Caco-2 (cell line): Measurements from ENCODE around the gene PACS2. TPM values are rescaled to one million over a fixed set of nuclear protein-coding genes. Genes with fewer than 3 reads are reported as not detected.

Experiments used
- BruUV-seq: library from RNA; stranded (reverse); fragments of 400-500 nt; replicated peaks from 2 replicates; lab custom pipeline; 2021; lab: Mats Ljungman, UMichigan
- CTCF ChIA-PET: fragments of 300-600 bp; sonication (Branson Sonifier 250); formaldehyde crosslinking; loops from one replicate; lab custom pipeline; 2022; ENCODE audit warnings: antibody characterized with exemption; lab: Charles Lee
- POLR2A ChIA-PET: fragments of 300-600 bp; sonication (Branson Sonifier 250); formaldehyde crosslinking; loops from one replicate; lab custom pipeline; 2022; ENCODE audit warnings: antibody characterized with exemption; lab: Charles Lee
- DNase-seq, 2 experiments: peaks; one replicate each; pipeline versions ENCODE4 v3.0.0 to v3.0.0-alpha.2; 2020 to 2022
- H3K27me3 ChIP-seq: replicated peaks from 2 replicates; pipeline ENCODE4 v1.6.0; 2011; ENCODE audit warnings: low read length; ENCODE audit not compliant: control insufficient read depth, insufficient read depth
- H3K36me3 ChIP-seq: 2 replicates; pipeline ENCODE4 v1.5.1; 2011; ENCODE audit warnings: low read length; ENCODE audit not compliant: control insufficient read depth, insufficient read depth
- H3K4me1 ChIP-seq: fragments of 250-450 bp; sonication (Bioruptor Pico); 2 replicates; pipeline ENCODE4 v1.5.1; 2020; ENCODE audit warnings: mild to moderate bottlenecking
- H3K4me3 ChIP-seq: 2 replicates; pipeline ENCODE4 v1.5.1; 2011; ENCODE audit warnings: low read depth, mild to moderate bottlenecking, control low read depth, low read length
- H3K9me3 ChIP-seq: fragments of 250-450 bp; sonication (Bioruptor Pico); 2 replicates; pipeline ENCODE4 v1.5.1; 2020; ENCODE audit warnings: mild to moderate bottlenecking, moderate library complexity
- H3K27ac Mint-ChIP-seq: one replicate; pipeline ENCODE4 v1.8.0; 2022; ENCODE audit warnings: mixed read lengths; ENCODE audit not compliant: unreplicated experiment
- H3K27me3 Mint-ChIP-seq: one replicate; pipeline ENCODE4 v1.8.0; 2022; ENCODE audit warnings: mixed read lengths; ENCODE audit not compliant: insufficient read depth, unreplicated experiment
- H3K36me3 Mint-ChIP-seq: one replicate; pipeline ENCODE4 v1.8.0; 2022; ENCODE audit warnings: mild to moderate bottlenecking, mixed read lengths; ENCODE audit not compliant: insufficient read depth, unreplicated experiment
- H3K4me1 Mint-ChIP-seq: one replicate; pipeline ENCODE4 v1.8.0; 2022; ENCODE audit warnings: low read depth, mixed read lengths; ENCODE audit not compliant: unreplicated experiment
- H3K4me3 Mint-ChIP-seq: one replicate; pipeline ENCODE4 v1.8.0; 2022; ENCODE audit warnings: mild to moderate bottlenecking, moderate library complexity, mixed read lengths; ENCODE audit not compliant: unreplicated experiment
- H3K9me3 Mint-ChIP-seq: one replicate; pipeline ENCODE4 v1.8.0; 2022; ENCODE audit warnings: mixed read lengths; ENCODE audit not compliant: unreplicated experiment
- CTCF ChIP-seq, 2 experiments: fragments of 200-600 bp in 1 of 2; IDR thresholded peaks; 1 replicate in 1 of 2; 2 replicates in 1 of 2; pipeline versions ENCODE4 v1.5.1 to v1.8.0; 2011 to 2022; ENCODE audit warnings: antibody characterized with exemption in 1 of 2, control low read depth in 1 of 2, inconsistent platforms in 1 of 2, low read depth in 1 of 2, low read length in 1 of 2, mild to moderate bottlenecking in 1 of 2, moderate library complexity in 1 of 2; ENCODE audit not compliant: insufficient read depth in 1 of 2, severe bottlenecking in 1 of 2, unreplicated experiment in 1 of 2
- intact Hi-C: fragments of 100-400 bp; cut with micrococcal nuclease; formaldehyde crosslinking; loops from one replicate; pipeline ENCODE4 v1.10.0; 2022; ENCODE audit not compliant: unreplicated experiment
- total RNA-seq: library from RNA; stranded (reverse); gene quantifications from 2 replicates; pipeline ENCODE4 v1.2.3, GENCODE V29; 2022

The PACS2 gene
- total RNA-seq, 1 experiment from 2014 or later: 58.1 TPM

GRCh38 chr14:105328070-105328677 lies 13.6 kb downstream of the PACS2 start:
- Histone ChIP-seq H3K9me3 (no peaks in the 10 kb centered on the region), H3K27me3 (no peaks in the 10 kb centered on the region), H3K4me3 (no peak overlapping the region), H3K4me1 (no peaks in the 10 kb centered on the region), H3K36me3 (no peaks in the 10 kb centered on the region; the same call in 1 of the 2 replicates)
- no peak for DNase-seq
- BruUV-seq: no TSS peak
- POLR2A ChIA-PET: no interaction called here
- H3K36me3 Mint-ChIP-seq: peaks cover 3% of the 10 kb centered on the region
- no peak for TF ChIP-seq CTCF (IDR thresholded peaks at IDR 0.05; ENCODE audit: insufficient read depth in 1 of 2, low read depth in 1 of 2, low read length in 1 of 2, severe bottlenecking in 1 of 2, unreplicated experiment in 1 of 2)
- H3K9me3 Mint-ChIP-seq: no peaks in the 10 kb centered on the region
- H3K27me3 Mint-ChIP-seq: no peaks in the 10 kb centered on the region
- H3K4me1 Mint-ChIP-seq: peaks cover 3% of the 10 kb centered on the region
- CTCF ChIA-PET: no interaction called here
- intact Hi-C loops: no loop called here
- H3K4me3 Mint-ChIP-seq: no peak overlapping the region
- no peak overlapping the region for H3K27ac Mint-ChIP-seq

- no TSS peak for BruUV-seq
- TF ChIP-seq CTCF (IDR thresholded peaks at IDR 0.05; ENCODE audit: insufficient read depth in 1 of 2, low read depth in 1 of 2, low read length in 1 of 2, severe bottlenecking in 1 of 2, unreplicated experiment in 1 of 2): no peak
- POLR2A ChIA-PET: no interaction called here
- H3K4me1 ChIP-seq: no peaks in the 10 kb centered on the region
- Mint-ChIP-seq H3K27me3 (no peaks in the 10 kb centered on the region), H3K27ac (no peak overlapping the region), H3K4me3 (no peak overlapping the region), H3K9me3 (no peaks in the 10 kb centered on the region), H3K36me3 (no peaks in the 10 kb centered on the region), H3K4me1 (no peaks in the 10 kb centered on the region)
- no peak for DNase-seq
- no peaks in the 10 kb centered on the region for H3K27me3 ChIP-seq
- H3K4me3 ChIP-seq: no peak overlapping the region
- CTCF ChIA-PET: no interaction called here
- intact Hi-C loops: no loop called here
- no peaks in the 10 kb centered on the region for H3K36me3 ChIP-seq
- no peaks in the 10 kb centered on the region for H3K9me3 ChIP-seq
These were observed 14.3 kb downstream of the PACS2 start for GRCh38 chr14:105328678-105329390.

- Mint-ChIP-seq H3K4me3 (no peak overlapping the region), H3K9me3 (no peaks in the 10 kb centered on the region), H3K27ac (no peak overlapping the region), H3K27me3 (no peaks in the 10 kb centered on the region), H3K36me3 (no peaks in the 10 kb centered on the region), H3K4me1 (no peaks in the 10 kb centered on the region)
- POLR2A ChIA-PET: no interaction called here
- intact Hi-C loops: no loop called here
- no peaks in the 10 kb centered on the region for H3K27me3 ChIP-seq
- no peak overlapping the region for H3K4me3 ChIP-seq
- no TSS peak for BruUV-seq
- no peaks in the 10 kb centered on the region for H3K9me3 ChIP-seq
- TF ChIP-seq CTCF (IDR thresholded peaks at IDR 0.05; ENCODE audit: insufficient read depth in 1 of 2, low read depth in 1 of 2, low read length in 1 of 2, severe bottlenecking in 1 of 2, unreplicated experiment in 1 of 2): no peak
- DNase-seq: no peak
- CTCF ChIA-PET: no interaction called here
- H3K4me1 ChIP-seq: no peaks in the 10 kb centered on the region
- no peaks in the 10 kb centered on the region for H3K36me3 ChIP-seq
These were observed 15.0 kb downstream of the PACS2 start for GRCh38 chr14:105329411-105330150.
